GM21390 (cell line): ENCODE results near the gene TARBP1.
"Not testable (repeated sequence)": the region's sequence is repeated elsewhere in the genome, so short reads cannot be mapped to it uniquely, and the experiment has no call there.

ENCODE experiments used
- ATAC-seq: cut with Tn5 transposase; IDR thresholded peaks from one replicate; pipeline ENCODE4 v1.9.1; 2021; ENCODE audit not compliant: unreplicated experiment

TARBP1 gene

DNA sequence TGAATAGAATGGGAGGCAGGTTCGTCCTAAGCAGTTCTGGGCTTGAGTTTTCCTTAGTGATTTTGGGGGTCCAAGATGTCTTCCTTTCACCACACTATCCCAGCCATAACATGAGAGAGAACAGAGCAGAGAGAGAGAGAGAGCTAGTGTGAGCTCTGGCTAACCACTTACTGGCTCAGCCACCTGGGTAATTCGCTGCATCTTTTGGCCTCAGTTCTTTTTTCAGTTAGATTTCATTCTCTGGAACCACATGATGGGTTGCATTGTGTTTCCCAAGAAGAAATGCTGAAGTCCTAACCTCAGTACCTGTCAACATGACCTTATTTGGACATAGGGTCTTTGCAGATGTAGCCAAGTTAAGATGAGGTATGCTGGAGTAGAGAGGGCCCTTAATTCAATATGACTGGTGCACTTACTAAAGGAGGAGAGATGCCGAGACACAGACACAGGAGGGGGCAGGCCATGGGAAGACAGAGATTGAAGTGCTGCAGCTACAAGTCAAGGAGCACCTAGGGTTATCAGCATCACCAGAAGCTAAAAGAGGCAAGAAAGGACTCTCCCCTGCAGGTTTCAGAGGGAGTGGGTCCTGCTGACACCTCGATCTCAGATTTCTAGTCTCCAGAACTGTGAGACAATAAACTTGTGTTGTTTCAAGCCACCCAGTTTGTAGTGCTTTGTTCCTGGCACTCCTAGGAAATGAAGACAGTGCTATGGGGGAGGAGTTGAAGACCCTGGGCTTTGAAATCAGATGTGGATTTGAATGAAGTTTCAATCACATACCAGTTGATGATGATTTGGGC, 26.2 kb upstream of the TARBP1 start:
- ATAC-seq = no peak

DNA sequence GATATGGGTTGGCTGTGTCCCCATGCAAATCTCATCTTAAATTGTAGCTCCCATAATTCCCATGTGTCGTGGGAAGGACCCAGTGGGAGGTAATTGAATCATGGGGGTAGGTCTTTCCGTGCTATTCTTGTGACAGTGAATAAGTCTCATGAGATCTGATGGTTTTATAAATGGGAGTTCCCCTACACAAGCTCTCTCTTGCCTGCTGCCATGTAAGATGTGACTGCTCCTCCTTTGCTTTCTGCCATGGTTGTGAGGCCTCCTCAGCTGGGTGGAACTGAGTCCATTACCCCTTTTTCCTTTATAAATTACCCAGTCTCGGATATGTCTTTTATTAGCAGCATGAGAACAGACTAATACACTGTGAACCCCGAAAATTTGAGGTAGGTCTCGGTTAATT, 25.3 kb upstream of the TARBP1 start:
- not testable (repeated sequence) for ATAC-seq

DNA sequence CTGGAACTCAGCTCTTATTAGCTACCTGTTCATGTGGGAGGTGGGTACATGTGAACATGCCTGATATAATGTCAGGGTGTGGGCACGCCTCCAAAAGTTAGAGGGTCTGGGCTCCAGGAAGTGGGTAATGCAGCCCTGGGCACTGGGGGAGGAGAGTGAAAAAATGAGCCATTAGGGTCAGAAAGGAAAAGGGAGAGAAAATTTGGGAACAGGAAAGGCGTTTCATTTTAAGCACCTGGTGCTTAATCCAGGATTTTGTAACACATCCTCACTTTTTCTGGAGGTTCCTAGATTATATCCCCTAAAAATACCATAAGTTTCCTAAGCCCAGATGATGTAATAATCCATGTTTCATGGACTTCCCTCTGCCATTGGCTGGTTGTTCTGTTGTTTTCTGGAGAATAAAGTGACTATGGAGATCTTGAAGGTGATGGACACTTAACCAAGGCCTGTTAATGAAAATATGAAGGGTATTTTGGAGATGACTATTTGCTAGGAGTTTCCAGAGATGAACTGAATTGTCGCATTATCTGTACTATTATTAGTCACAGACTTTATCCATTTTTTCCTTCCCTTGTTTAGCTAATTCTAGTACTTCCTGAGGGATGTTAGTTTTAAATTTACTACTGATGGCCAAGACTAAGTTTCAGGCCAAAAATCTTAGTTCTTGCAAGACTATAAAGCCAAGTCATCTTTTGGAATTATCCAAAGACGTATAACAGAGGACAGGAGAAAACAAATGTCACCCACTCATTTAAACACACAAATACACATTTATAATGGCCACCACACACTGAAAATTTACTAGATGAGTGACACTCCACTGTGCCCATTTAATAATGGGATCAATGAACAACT, 24.4 kb upstream of the TARBP1 start:
- ATAC-seq = no peak

DNA sequence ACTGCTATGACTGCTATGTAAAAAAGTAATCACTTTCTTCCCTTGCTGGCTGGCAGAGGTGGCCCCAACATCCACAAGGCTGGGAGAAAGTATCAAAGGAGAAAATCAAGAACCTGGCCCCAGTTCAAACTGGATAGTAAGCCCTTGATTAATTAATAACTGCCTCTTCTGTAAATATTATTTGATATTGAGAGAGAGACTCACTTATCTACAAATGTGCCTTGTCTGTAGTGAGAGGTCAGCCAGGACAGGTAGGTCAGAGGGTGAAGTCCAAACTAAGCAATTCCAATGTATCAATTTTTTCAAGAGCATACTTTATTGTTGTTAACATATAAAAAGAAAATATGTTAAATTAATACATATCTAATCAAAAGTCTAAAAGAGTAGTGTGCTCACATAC, 23.8 kb upstream of the TARBP1 start:
- no peak for ATAC-seq

DNA sequence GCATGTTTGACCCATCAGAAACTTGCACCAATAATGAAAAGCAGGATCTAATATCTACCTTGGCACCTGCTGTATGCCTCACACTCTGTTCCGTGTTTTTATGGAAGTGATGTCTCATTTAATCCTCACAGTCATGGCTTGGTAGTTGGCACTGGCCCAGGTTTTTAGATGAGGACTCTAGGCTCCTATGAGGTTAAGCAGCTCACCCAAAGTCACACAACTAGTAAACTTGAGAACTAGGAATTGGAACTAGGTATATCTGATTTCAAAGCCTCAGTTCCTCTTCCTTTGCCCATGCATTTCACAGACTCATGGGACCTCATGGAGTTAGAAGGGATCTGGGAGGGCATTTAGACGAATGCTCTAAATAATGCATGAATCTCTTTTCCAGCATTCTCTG, 21.3 kb upstream of the TARBP1 start:
- ATAC-seq = no peak

DNA sequence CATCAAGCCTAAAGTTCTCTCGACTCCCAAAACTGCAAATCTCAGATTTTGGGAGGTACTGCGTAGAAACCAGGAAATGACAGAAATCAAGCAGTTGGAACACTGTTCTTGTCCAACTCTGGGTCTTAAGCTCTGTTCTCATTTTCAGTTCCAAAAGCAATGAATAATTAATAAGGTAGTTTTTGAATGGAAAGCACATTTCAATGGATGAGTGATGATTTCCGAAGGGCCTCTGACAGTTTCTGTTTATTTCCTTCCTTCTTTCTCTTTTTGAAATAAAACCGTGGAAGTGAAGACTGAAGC, 20.9 kb upstream of the TARBP1 start:
- ATAC-seq = no peak

DNA sequence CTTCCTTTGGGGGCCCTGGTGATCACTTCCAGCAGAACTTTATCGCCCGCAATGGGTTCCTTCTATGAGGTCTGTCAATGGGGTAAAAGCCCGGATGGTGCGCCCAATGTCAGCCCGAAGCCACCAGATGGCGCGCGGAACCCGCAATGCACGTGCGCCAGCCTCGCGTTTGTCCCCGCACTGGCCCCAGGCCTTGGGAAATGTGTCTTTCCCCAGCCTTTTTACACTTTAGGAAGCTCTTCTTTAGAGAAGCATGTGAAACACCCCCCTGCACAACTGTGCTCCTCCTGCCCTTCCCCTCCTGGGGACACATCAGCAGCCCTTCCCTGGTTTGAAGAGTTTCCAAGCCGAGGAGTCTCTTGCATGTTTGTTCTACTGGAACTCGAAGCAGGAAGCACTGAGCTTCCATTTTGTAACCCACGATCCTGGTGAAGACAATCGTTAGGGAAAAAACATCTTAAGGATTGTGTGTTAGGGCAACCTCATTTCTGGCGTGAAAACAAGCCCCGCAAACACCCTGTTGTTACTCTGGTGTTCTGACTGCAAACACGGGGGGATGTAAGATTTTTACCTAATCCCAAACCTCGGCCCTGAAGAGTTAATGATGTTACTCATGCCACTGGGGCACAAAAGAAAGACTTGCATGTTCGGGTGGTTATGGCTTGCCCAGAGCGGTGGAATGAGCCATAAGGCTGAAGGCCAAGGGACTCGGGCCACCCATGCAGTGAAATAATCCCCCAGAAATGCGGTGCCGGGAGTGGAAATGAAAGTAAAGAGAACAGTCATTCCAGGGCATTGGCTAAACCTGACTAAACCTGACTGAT, 20.4 kb upstream of the TARBP1 start:
- peak; percentile 42 for ATAC-seq

DNA sequence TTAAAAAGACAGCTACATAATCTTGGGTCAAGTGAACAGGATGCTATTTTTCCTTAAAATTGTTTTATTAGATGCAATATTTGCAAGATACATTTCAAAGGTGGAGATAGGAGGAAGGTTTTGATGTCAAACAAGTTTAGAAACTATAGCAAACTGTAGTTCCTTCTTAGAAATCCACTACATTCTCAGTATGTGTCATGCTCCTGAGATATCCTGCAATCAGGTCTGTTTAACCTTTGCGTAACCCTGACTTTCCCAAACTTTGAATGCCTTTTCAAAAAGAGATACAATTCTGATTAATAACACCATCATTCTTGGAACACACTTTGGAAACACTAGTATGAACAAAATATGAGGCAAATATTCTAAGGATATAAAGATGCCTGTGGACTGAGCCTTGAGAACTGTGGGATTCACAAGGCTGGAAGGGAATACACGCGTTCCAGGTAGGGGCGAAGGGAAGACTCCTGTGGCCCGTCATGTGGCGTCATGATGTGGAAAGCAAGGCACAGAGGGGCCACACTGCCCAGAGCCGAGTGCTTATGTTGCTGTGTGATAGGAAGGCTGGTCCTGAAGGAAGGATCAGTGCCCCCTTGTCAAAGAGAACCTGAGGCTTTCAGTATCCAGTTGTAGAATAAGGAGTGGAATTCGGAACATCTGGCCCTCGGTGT, 19.6 kb upstream of the TARBP1 start:
- no peak for ATAC-seq

DNA sequence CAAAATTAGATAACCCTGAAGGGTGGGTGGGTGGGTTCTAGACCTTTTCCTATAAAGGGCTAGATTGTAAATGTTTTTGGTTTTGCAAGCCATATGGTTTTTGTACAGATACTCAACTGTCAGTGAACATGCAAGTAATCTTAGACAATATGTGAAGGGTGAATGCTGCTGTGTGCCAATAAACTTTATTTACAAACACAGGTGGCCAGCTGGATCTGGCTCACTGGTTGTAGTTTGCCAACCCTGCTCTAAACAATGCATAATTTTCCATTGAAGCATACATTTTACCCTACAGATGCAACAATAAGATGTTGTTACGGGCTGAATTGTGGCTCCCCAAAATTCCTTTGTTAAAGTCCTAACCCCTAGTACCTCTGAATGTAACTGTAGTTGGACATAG, 18.6 kb upstream of the TARBP1 start:
- ATAC-seq = no peak

DNA sequence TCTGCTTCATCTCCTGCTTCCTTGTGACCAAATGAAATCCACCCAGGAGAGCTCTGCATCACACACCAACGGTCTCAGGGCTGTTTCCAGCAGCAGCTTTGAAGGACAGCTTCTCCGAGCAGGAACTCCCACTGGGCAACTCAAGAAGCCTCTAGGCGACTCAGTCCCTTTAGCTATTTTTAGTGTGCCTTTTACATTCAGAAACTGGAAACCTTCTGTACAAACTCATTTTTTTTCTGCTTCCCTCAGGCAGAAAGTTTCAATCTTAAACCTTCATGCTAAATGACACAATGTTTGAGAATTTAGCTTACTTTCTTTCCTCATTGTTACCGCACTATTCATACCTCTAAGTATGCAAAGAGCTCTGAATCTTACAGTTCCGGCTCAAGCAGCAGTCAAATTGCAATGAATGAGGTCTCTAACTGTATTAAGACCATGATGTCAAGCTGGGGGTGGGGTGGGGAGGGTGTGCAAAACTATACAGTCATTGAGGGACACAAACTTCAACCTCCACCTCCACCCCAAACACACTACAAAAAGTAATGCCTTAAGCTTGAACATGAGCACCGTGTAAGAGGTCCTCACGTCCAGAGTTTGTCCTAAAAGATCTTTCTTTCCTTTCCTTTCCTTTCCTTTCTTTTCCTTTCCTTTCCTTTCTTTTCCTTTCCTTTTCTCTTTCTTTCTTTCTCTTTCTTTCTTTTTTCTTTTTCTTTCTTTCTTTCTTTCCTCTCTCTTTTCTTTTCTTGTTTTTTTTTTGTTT, 16.4 kb upstream of the TARBP1 start:
- ATAC-seq = peak; percentile 82

DNA sequence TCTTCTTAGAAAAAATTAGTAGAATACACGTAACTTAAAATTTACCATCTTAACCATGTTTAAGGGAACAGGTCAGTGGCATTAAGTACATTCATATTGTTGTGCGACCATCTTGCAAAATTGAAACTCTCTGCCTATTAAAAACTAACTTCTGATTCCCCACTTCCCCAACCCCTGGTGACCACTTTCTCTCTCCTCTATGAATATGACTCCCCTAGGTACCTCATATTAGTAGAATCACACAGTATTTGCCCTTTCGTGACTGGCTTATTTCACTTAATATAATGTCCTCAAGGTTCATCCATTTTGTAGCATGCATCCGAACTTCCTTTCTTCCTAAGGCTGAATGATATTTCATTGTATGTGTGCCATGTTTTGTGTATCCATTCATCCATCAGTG, 15.1 kb upstream of the TARBP1 start:
- ATAC-seq = no peak

DNA sequence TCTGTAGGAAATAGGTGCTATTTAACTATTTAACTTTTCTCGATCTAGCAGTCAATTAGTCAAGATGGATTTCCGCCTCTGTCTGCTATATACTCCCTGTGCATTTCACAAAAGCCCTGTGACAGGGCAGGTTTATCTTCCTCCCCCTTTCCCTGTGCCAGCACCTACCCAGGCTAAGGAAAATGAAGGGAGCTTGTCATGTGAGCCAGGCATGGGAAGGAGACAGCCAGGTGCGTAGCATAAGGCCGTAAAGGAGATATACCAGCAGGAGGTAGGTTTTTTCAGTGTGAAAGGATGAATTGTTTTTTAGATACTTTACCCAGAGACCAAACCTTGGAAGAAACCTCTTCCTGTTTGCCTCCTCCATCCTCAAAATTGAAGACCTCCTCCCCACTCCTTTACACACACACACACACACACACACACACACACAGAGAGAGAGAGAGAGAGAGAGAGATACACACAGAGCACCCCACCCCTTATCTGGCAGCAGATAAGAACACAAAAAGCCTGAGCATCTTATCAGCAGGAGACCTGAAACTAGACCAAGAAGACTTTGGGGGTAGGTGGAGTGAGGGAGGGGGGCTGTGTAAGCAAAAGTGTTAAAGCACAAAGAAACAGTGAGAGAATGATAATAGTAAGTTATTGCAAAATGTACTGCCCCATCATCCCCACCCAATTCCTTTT, 12.0 kb upstream of the TARBP1 start:
- ATAC-seq = no peak

DNA sequence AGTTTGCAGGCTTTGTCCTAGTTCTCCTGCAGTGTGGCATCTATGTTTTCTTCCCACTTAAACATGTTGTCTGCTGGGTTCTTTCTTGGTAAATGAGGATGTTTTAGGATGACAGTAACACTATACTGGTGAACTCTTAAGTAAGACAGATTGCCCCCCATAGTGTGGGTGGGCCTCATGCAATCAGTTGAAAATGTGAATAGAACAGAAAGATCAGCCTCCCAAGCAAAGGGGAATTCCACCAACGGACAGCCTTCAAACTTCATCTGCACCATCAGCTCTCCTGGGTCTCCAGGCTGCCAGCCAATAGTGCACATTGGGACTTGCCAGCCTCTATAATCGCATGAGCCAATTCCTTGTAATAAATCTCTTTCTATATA, 10.7 kb upstream of the TARBP1 start:
- ATAC-seq = no peak

DNA sequence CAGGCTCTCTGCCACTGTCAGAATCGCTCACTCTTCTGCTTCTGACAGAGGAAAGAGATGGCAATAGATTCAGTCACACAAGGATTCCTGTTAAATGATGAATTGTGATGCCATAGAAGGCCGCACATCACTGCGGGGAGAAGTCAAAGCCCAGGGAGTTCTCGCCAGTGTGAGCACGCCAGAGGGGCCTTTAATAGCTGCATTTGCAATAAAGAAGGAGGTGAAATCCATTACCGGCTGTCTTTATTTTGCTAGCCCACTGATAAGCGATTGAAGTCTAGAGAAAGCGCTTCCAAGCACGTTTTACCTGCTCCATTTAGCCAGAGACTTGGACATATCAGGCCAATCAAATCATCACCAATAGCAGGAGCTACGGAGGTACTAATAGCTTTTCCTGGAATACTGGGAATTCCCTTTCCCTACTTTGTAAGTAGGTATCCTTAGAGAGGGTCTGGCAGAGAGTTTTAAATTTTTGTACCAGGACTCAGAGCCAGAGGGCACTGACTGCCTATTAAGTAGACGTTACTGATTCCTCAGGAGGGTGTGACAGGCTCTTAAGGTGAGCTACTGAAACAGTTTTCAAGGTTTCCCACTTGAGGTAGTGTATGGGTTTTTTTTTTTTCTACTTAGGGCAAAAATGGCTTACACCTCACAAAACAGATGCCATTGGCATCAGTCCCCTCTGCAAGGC, 10.2 kb upstream of the TARBP1 start:
- ATAC-seq = no peak

DNA sequence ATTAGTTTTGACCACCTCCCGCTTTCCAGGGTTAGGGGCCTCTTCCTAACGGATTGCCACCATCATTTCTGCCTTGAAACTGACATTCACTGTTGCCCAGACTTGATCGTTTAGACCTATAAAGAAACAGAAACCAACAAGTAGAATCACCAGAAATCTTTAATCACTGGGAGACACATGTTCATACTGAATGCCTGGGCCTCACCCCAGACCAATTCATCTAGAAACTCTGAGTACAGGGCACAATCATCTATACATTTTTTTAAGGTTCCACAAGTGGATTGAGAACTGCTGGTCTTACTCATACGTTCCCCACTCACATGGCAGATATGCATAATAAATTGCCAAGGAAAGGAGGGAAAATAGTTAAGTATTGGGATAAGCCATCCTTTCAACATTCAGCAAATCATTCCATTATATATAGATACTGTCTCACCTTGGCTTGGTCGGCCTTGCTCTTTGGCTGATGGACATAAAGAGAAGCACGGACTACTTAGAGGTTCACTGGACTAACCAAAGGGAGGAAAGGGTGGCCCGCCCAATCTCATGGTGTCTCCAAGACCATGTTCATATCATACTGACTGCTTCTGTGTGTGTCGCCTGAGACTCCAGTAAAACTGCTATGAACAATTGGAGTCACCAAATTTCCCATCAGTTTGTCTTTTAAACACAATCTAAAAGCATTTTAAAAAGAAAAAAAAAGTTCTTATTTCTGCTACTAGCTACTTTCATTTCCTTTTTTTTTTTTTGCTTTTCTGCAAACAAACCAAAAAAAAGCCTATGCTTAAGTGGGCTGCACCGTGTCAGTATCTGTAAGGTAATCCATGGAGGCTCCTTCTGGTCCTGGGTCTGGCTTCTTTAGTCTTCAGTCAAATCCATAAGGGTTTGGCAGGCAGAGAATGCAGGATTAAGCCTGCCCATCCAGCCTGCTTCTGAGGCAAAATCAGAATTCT, 9.4 kb upstream of the TARBP1 start:
- no peak for ATAC-seq

DNA sequence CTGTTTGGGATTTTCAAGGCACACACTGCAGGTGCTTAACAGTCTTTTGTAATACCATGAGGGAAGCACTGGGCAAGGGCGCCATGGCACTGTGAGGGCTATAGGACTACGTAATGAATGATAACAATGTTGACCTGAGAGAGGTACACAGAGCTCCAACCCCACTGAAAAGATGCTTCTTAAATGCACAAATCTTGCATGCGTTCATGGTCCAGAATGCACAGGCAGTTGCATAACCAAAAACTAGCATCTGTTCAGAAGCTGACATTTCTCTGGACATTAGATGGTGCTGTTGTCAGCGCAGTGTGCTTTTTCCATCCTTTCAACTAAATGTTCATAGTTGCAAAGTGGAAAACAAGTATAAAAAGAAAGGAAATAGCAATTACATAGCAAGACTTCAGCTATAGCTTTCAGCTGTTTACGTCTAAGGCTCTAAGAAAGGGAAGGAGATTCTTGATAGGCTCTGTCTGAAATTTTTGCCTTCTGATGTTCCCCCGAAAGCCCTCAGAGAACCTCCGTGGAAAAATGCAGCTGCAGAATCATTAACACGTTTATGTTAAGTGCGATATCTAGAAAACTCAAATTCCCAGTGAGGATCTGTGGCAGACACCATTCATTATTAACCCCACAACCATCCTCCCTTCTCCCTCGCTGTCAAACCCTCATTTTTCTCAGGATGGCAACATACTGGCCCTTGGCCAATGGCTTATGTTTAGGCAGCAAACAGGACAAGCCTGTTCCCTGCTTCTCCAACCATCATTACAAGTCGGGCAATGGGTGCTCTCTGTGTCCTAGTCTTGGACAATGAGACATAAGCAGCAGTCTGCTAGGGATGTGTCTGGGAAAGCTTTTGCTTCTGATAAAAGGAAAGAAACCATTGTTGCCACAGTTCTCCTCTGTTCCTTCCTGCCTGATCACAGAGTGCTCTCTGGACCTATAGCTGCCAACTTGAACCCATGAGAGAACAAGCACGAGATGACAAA, 8.2 kb upstream of the TARBP1 start:
- ATAC-seq = no peak
